ENCODE measurements around the gene CRACDL. TPM values are rescaled to one million over a fixed set of nuclear protein-coding genes. Genes with fewer than 3 reads are reported as not detected.

CRACDL gene
- total and polyA plus RNA-seq, 2 donors (not counting 1 experiment from before 2014, with no cell fraction given) = 0.25 TPM; not detected in 1

DNA sequence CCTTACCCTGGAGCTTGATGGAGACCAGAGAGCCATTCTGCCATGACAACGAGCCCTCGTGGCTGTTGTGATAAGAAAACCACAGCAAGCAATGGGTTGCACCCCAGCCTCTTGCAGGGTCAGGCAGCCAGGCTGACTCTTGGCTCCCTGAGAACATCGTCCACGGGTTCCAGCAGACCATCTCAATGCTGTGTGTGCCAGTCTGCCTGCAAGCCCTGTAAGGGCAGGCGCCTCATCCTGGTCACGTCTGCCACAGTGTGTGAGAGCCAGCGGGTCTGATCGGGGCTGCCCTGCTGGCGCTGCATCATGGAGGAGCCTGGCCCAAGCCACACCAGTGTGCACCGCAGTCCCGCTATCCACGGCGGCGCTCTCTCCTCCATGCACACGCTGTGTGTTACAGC, 134.1 kb downstream of the CRACDL start:
- WGBS (ENCODE audit: insufficient coverage) = 93% methylated on average over 15 of the region's 15 CpGs
- no peak for DNase-seq
- Mint-ChIP-seq H3K27me3 (peaks cover 2% of the 10 kb centered on the region), H3K4me3 (no peak overlapping the region), H3K9me3 (ENCODE audit: insufficient read depth) (no peaks in the 10 kb centered on the region), H3K4me1 (no peaks in the 10 kb centered on the region), H3K27ac (no peak overlapping the region)
- no peak overlapping the region for H3K27ac ChIP-seq (ENCODE audit: low read length in 2 of 2)
- no peaks in the 10 kb centered on the region for H3K4me1 ChIP-seq (ENCODE audit: control insufficient read depth in 2 of 2, insufficient read depth in 2 of 2, low read length in 2 of 2)
- ATAC-seq (ENCODE audit: low read depth) = no peak
- no peak overlapping the region for H3K9ac ChIP-seq (ENCODE audit: low read length)
- H3K79me2 ChIP-seq (ENCODE audit: control insufficient read depth, insufficient read depth, low read length) = no peaks in the 10 kb centered on the region
- TF ChIP-seq, protein P1, sequence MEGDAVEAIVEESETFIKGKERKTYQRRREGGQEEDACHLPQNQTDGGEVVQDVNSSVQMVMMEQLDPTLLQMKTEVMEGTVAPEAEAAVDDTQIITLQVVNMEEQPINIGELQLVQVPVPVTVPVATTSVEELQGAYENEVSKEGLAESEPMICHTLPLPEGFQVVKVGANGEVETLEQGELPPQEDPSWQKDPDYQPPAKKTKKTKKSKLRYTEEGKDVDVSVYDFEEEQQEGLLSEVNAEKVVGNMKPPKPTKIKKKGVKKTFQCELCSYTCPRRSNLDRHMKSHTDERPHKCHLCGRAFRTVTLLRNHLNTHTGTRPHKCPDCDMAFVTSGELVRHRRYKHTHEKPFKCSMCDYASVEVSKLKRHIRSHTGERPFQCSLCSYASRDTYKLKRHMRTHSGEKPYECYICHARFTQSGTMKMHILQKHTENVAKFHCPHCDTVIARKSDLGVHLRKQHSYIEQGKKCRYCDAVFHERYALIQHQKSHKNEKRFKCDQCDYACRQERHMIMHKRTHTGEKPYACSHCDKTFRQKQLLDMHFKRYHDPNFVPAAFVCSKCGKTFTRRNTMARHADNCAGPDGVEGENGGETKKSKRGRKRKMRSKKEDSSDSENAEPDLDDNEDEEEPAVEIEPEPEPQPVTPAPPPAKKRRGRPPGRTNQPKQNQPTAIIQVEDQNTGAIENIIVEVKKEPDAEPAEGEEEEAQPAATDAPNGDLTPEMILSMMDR (IDR thresholded peaks at IDR 0.05) = no peak
- TF ChIP-seq EZH2 (IDR thresholded peaks at IDR 0.05; ENCODE audit: borderline replicate concordance, insufficient read depth, low read depth, low read length, poor library complexity, severe bottlenecking) = no peak
- no peaks in the 10 kb centered on the region for H3K36me3 ChIP-seq (replicated peaks in 1 of 2; ENCODE audit: control extremely low read depth in 1 of 2, control insufficient read depth in 1 of 2, extremely low read depth in 1 of 2, insufficient read depth in 2 of 2, low read length in 1 of 2)
- H3K4me3 ChIP-seq (ENCODE audit: control extremely low read depth in 1 of 5, extremely low read depth in 1 of 5, insufficient read depth in 1 of 5, low read depth in 2 of 5, low read length in 4 of 5) = no peak overlapping the region
- H4K20me1 ChIP-seq (ENCODE audit: control insufficient read depth, insufficient read depth, low read length, poor library complexity, severe bottlenecking) = no peaks in the 10 kb centered on the region
- intact Hi-C loops (cut with micrococcal nuclease) = no loop called here
- no peak overlapping the region for H3K4me2 ChIP-seq (replicated peaks; ENCODE audit: low read depth, low read length, poor library complexity, severe bottlenecking)
- no peak overlapping the region for H2AFZ ChIP-seq (ENCODE audit: insufficient read depth, low read depth, low read length, poor library complexity, severe bottlenecking)
- H3K9me3 ChIP-seq (ENCODE audit: control extremely low read depth in 1 of 3, control insufficient read depth in 2 of 3, insufficient read depth in 1 of 3, low read length in 2 of 3) = no peaks in the 10 kb centered on the region
- ChIA-PET POLR2A (no interaction called here), CTCF (no interaction called here)
- H3K27me3 ChIP-seq (replicated peaks in 1 of 4; ENCODE audit: control extremely low read depth in 1 of 4, control insufficient read depth in 3 of 4, insufficient read depth in 4 of 4, low read length in 3 of 4) = no peaks in the 10 kb centered on the region

DNA sequence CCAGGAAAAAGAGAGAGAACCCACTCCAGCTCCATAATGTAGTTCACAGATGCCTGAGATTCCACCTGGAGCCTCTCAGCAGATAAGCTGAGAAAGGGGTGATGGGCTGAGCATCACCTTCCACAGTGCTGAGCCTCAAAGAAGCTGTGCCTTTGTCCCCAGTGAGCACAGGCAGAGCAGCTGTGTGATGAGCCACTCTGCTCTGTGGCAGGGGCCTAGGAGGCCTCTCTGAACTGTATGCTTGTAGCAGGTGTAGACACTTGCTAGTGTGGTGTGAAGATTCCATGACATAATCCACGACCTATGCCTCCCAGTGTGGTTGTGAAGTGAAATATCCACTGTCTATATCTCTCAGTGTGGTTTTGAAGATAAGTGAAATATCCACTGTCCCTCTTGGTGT, 134.7 kb downstream of the CRACDL start:
- Histone ChIP-seq H3K9ac (ENCODE audit: low read length) (no peak overlapping the region), H3K4me2 (replicated peaks; ENCODE audit: low read depth, low read length, poor library complexity, severe bottlenecking) (no peak overlapping the region), H3K4me3 (ENCODE audit: control extremely low read depth in 1 of 5, extremely low read depth in 1 of 5, insufficient read depth in 1 of 5, low read depth in 2 of 5, low read length in 4 of 5) (no peak overlapping the region), H2AFZ (ENCODE audit: insufficient read depth, low read depth, low read length, poor library complexity, severe bottlenecking) (no peak overlapping the region), H4K20me1 (ENCODE audit: control insufficient read depth, insufficient read depth, low read length, poor library complexity, severe bottlenecking) (no peaks in the 10 kb centered on the region), H3K4me1 (ENCODE audit: control insufficient read depth in 2 of 2, insufficient read depth in 2 of 2, low read length in 2 of 2) (no peaks in the 10 kb centered on the region), H3K9me3 (ENCODE audit: control extremely low read depth in 1 of 3, control insufficient read depth in 2 of 3, insufficient read depth in 1 of 3, low read length in 2 of 3) (no peaks in the 10 kb centered on the region), H3K27ac (ENCODE audit: low read length in 2 of 2) (no peak overlapping the region), H3K79me2 (ENCODE audit: control insufficient read depth, insufficient read depth, low read length) (no peaks in the 10 kb centered on the region), H3K27me3 (replicated peaks in 1 of 4; ENCODE audit: control extremely low read depth in 1 of 4, control insufficient read depth in 3 of 4, insufficient read depth in 4 of 4, low read length in 3 of 4) (no peaks in the 10 kb centered on the region), H3K36me3 (replicated peaks in 1 of 2; ENCODE audit: control extremely low read depth in 1 of 2, control insufficient read depth in 1 of 2, extremely low read depth in 1 of 2, insufficient read depth in 2 of 2, low read length in 1 of 2) (no peaks in the 10 kb centered on the region)
- ChIA-PET POLR2A (no interaction called here), CTCF (interaction anchor here (1.5 kb wide), 1 partner anchor 152 kb away, joined by 3 read pairs; no protein-coding TSS in a partner anchor)
- WGBS (ENCODE audit: insufficient coverage) = no CpG with 5 or more reads among the region's 1 CpG
- ATAC-seq (ENCODE audit: low read depth) = no peak
- Mint-ChIP-seq H3K4me3 (no peak overlapping the region), H3K27ac (no peak overlapping the region), H3K4me1 (no peaks in the 10 kb centered on the region), H3K27me3 (peaks cover 2% of the 10 kb centered on the region), H3K9me3 (ENCODE audit: insufficient read depth) (no peaks in the 10 kb centered on the region)
- no peak for DNase-seq
- TF ChIP-seq, protein P1 (IDR thresholded peaks at IDR 0.05) = no peak
- TF ChIP-seq EZH2 (IDR thresholded peaks at IDR 0.05; ENCODE audit: borderline replicate concordance, insufficient read depth, low read depth, low read length, poor library complexity, severe bottlenecking) = no peak
- intact Hi-C loops (cut with micrococcal nuclease) = no loop called here

Data from B cell (primary cell).